NCI-H524 (cell line): Measurements from ENCODE around the gene MYO7B.

Experiments
- DNase-seq, 2 experiments: peaks; one replicate each; lab custom pipeline; 2025; lab: John Stamatoyannopoulos, UW

The MYO7B gene

DNA sequence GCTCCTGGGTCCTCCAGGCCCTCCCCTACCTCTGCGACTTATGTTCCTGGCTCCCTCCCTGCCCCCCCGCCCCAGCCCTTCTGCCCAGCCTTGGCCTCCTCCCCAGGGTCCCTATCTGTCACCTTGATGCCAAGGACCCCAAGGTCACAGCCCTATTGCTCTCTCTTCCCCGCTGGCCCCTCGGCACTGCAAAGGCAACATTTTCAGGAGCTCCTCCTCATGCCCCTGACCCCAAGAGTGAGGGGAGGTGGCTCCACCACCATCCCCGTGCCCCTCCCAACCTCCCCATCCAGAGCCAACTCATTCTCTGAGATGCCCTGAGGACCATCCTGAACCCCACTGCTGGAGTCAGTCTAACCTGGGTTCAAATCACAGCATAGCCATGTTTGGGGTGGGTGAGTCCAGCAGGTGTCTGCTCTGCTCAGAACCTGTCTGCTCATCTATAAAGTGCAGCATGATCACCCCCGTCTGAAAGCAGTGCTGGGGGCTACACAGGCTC lies 128.1 kb downstream of the MYO7B start:
- no peak for DNase-seq

DNA sequence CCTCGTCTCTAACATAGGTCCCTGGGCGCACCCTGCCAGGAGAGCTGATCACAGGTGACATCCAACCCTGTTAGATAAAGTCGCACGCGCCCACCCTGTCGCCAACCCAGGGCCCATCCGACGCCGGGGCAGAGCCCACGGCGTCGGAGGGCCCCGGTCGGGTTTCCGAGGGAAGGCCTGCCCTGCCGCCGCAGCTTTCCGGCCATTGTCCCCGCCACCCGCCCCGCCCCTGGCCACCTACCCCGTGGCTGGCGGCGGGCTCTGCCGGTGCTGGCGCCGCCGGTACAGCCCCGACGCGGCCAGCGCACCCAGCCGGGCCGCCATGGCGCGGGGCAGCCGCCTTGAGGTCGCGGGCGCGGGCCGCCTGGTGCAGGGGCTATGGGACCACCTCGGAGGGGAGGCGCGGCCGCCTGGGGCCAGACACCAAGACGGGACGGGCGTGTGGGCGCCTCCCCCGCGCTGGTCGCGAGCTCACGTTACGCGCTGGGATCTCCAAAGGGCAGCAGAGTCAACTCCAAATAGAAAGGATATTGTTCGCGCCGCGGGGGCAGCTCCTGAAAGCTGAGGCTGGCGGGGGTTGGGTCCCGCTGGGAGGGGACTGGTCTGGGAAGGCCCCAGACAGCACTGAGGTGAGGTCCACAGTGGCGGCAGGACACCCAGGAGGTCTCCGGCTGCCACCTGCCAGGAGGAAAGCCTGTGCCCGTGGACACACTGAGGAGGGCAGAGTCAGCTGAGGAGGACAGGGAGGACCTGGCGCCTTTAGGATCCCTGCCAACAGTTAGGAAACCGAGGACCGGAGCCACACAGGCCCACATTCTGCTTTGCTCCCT lies 128.8 kb downstream of the MYO7B start:
- no peak for DNase-seq

DNA sequence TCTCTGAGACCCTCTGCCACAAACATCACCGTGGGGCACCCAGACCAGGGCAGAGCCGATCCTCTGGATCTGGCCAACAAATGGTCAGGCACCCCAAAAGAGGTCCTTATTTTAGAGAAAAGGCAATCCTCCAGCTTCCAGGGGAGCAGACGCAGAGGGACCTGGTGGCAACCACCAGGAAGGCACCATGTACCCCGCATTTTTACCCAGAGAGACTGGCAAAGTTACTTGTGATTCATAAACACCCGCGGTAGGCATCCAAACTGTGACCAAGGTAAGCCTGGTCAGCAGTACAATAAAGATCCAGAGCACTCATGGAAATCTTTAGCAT lies 129.4 kb downstream of the MYO7B start:
- DNase-seq: no peak

DNA sequence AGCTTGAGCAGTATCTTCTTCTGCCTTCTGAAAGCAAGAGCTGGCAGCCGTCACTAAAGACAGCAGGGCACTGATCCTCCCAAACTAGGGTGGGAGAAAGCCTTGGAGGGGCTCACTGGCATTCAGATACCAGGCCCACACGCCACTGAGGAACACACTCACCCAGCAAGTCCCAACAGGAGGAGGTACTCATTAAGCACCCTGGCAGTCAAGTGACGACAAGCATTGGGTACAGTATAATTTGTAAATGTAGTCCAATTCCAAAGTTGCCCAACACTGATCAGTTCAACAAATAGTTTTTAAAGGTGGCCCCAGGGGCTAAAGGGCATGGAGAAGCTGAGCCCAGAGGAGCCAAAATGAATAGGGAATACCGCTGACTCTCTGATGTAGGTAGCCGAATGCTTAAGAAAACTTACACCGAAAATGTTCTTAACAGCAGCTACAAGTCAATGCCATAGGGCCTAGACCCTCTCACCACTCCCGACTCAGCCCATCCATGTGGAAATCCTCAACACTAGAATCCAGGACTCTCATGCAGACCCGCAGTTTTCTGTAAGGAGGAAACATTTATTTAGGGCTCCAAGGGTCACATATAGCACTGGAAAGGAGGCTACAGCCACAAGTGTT lies 129.9 kb downstream of the MYO7B start:
- DNase-seq: no peak

DNA sequence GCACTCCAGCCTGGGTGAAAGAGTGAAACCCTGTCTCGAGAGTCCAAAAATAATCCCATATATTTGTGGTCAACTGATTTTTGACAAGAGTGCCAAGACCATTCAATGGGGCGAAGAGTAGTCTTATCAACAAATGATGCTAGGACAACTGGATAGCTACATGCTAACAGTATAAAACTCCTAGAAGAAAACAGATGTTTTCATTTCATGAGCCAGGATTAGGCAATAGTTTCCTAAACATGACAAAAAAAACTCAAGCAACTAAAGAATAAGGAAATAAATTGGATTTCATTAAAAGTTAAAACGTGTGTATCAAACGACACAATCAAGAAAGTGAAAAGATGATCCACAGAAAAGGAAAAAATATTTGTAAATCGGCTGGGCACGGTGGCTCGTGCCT lies 133.6 kb downstream of the MYO7B start:
- DNase-seq: no peak

DNA sequence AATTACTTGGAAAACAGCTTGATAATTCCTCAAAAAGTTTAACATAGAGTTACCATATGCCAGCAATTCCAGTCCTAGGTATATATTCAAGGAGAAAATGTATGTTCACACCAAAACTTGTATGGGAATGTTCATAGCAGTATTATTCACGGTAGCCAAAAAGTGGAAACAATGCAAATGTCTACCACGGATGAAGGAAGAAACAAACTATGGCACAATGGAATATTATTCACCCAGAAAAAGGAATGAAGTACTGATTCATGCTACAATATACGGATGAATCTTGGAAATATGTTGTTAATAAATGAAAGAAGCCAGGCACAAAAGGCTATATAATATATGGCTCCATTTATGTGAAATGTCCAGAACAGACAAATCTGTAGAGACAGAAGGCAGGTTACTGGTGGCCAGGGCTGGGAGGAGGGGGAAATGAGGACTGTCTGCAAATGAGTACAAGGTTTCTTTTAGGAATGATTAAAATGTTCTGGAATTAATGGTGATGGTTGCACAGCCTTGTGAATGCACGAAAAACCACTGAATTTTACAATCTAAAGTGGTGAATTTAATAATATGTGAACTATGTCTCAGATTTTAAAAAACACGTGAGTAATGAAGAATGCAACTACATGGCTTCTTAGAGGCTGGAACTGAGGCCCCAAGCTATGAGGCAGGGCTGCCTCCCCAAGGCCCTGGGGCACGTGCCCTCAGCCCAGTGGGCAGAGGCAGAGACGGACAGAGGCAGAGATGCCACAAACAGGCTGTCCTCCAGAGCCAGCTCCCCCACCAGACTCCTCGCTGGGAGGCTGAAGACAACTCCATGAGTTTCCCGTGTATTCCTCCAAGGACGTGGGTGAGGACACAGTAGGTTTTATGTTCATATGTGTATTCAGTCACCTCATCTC lies 134.8 kb downstream of the MYO7B start:
- no peak for DNase-seq

DNA sequence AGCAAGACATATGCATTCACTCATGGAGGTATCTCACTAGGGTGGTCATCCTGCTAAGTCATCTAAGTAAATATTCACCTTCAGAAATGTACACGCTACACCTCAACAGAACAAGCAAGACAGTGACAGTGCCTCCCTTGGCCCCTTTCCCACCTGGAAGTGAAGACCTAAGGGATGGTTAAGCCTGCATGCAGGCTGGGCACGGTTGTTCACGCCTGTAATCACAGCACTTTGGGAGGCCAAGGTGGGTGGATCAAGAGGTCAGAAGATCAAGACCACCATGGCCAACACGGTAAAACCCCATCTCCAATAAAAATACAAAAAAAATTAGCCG lies 135.4 kb downstream of the MYO7B start:
- no peak for DNase-seq

DNA sequence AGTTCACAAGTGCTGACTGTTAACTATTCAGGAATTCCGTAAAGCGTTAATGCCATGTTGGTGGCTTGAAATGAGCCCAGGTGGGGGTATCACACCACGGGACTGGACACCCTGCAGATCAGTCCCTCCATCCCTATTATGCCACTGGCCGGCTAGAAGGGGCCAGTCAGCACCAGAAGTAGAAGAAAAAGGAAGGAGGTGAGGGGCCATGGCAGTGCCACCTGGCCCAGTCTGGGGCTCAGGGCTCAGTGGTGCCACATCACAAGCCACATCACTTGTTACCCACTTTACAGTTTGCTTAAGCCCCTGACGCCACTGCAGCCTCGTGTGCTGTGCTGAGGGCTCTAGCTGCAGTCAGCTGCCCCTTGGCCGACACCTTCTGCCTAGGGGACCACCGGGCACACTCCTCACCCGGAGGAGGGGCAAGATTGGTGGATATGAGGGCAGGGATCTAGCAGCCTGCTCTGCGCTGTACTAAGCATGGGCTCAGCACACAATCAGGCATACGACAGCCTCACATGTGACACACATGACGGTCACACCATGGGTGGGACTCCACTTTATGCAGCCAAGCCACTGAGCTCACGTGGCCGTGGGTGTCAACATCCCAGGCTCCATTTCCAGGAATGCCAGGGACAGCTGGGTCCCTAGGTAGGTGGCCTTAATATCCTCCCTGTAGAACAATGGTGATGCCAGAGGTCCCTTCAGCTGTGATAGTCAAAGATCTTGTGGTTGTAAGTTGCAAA lies 136.2 kb downstream of the MYO7B start:
- no peak for DNase-seq

DNA sequence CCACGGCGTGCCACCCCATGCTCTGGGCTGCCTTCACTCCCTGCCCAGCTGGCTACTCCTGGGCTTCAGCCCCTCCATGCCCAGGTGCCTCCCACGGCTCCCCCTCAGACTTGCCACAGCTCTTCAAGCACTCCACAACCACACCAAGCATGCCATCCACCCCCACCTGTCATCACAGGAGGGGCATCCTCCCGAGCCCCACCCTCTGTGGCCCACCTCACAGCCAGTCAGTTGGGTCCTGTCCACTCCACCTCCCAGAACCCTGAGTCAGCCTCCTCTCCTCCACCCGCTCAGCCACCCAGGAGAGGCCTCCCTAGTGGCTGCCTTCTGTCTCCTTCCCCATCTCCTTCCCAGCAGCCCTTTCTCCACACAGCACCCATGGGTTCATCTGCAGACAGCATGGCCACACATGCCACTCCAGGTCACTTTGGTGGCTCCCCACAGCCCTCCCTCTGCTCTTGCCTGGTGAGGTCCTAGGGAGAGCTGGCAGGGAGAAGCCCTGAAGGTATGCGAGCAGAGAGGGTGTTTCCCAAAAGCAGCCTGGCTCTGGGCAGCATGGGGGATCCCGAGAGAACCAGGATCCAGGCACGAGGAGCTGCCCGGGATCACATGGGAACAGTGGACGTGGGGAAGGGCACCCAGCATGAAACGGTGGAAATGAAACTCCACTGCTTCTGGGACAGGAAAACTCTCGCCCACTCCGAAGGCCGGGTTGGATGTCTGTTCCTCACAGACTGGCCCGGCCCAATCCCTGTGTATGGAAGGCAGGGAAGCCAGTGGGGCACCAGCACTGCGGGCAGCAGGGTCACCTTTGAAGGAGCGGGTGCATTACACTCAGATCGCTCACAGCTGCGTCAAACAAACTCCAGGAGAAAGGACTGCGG lies 137.1 kb downstream of the MYO7B start:
- no peak for DNase-seq

DNA sequence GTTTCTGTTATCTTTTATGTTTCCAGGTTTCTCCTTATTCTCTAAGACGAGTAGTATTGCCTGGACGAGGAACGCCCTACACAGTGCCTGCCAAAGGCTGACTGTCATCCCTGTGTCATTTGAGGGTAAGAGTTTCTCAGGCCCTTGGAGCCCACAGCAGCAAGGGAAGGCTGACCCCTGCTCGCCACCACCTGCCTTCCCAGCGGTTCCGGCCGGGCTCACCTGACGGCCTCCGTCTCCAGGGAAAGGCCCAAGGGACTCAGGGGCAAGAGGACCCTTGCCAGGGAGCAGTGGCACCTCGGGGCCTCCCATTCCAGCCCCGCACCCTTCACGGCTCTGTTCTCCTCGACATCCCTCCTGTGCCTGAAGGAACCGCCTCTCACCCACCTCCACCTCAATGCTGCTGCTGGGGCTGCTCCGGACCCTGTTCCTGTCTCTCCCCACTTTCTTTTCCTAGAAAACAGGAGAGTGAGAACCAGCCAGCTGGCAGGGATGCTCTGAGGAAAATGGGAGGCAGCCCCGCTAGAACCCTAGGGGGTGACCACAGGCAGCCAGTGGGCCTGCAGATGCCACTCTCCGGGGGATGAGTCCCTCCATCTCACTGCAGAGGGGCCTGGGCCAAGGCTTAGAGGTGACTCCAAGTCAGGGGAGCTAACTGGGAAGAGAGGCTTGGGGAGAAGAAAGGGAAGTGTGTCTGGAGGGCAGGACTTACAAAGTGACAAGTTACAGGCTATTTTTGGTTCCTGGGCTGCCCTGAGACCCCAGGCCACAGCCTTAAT lies 138.0 kb downstream of the MYO7B start:
- no peak for DNase-seq

DNA sequence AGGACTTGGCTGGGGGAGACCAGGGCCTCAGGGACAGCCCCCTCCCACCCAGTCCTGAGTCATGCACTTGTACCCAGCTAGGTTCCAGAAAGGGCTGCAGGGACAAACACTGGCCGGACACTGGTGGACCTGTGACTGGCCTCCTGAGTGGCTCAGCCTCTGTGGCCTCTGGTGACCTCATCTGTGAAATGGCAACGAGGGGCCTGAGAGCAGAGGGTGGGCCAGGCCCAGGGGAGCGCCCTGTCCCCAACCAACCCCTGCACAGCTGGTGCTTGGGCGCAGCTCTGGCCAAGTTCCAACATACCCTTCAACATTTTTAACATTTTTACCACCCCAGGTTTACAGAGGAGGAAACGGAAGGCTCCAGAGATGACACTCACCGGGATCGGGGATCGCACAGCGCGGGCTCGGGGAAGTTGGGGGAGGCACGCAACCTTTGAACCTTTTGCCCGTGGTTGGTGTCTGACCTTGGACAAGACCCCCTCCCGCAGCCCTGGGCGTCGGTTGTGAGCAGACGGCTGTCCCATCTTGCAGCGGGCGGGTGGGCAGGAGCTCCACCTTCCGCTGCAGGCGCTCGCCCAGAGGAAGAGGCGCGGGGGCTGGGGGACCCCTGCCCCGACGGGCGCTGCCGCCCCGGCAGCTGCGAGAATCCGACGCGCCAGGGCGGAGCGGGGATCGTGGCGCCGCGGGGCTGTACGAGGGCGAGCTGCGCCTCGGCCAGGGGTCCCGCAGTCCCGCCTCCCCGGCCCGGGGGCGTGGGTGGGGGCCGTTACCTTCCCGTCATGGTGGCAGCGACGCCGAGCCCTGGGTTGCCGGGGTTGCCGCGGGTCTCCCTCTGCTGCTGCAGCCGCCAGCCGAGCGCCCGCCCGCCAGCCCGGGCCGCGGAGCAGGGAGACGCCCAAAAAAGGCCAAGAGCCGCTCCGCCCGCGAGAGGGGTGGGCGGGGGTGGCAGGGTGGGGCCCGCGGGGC lies 139.0 kb downstream of the MYO7B start:
- peak in 1 of 2 experiments; percentile 21 for DNase-seq

DNA sequence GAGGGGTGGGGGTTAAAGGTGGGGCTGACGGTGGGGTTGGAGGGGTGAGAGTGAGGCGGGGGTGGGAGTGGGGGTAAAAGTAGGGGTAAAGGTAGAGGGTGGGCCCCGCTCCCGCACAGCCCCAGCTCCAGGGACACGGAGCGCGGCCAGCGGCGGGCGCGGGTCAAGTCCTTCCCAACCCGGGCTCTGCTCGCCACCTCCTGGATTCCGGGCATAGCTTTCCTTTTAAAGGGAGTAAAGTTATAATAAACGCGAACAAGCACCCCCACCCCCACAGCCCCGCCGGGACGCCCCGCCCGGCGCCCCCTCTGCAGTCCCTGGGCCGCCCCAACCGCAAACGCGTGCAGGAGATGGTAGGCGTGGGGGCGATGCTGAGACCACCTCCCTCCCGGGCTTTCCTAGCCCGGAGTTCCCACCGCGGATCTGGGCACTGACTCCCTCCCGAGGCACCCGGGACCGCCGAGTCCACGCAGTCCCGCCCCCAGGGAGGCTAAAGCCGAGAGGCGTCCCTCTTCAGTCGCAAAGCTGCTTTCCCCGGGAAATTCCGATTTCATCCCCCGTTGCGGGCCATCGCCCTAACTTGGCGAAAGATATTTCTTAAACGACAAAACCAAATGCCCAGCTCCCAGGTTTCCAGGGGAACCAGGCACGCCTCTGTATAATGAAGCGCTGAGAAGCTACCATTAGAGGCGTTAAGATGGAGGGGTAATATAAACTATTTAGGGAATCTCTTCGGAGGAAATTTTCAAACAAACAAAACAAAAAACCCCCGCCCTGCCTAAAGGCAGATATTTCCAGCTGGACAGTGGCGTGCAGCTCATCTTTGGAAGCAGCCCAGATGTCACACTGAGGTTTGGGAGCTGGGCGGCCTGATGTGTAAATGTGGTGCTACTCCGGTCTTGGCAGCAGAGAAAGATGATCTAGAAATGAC lies 140.1 kb downstream of the MYO7B start, which contains the start of gene LIMS2:
Gene LIMS2, minus strand, starts transcription at position 200 of the 931 bp plus-strand sequence. CDS start 506 bp downstream, outside the sequence.
- peak in 1 of 2 experiments; percentile 23 for DNase-seq

DNA sequence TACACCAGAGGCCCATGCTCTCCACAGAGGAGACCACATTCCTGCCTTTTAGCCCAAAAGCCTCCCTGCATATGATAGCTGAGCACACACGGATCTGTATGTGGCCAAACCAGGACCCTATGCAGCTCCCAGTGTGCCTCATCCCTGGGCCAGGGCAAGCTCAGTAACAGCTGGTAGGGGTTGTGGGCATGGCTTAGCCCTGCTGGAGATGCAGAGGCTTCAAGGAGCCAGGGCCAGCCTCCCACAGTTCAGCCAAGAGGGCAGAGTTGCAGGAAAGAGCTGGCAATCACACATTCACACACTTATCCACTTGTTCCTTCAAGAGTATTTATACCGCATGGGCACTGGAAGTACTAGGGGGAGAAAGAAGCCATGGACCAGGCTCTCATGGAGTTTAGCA lies 141.4 kb downstream of the MYO7B start:
- DNase-seq: peak in 1 of 2 experiments; percentile 13

DNA sequence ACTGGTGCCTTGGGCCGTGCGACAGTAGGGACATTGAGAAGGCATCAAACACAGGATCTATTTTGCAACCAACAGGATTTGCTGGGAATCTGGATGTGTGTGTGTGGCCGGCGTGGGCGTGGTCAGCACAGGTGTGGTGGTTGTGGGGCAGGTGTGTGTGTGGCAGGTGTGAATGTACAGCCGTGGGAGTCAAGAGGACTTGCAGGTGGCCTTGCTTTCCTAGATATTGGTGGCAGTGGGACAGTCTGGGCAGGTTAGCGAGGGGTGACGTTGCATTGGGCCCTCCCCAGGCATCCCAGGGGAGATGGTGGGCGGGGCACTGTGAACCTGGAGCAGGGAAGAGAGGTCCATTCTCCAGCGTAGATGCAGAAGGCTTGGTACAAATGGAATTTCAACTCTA lies 143.0 kb downstream of the MYO7B start:
- no peak for DNase-seq

DNA sequence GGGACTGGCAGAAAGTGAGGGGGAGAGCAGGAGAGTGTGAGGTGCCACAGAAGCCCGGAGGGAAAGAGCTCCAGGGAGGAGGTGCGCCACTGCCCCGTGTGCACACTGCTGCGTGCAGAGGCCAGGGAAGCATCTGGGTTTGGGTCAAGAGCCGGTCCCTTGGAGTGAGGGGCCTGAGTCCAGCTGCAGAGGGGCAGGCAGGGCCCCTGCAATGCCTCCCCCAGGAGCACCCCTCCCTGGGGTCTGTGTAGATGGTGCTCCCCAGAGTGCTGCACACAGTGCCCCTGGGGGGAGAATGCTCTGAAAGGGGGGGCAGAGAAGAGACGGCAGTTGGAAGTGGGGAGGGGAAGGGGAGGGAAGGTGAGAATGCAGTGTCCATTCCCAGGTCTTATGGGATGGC lies 143.5 kb downstream of the MYO7B start:
- DNase-seq: no peak

DNA sequence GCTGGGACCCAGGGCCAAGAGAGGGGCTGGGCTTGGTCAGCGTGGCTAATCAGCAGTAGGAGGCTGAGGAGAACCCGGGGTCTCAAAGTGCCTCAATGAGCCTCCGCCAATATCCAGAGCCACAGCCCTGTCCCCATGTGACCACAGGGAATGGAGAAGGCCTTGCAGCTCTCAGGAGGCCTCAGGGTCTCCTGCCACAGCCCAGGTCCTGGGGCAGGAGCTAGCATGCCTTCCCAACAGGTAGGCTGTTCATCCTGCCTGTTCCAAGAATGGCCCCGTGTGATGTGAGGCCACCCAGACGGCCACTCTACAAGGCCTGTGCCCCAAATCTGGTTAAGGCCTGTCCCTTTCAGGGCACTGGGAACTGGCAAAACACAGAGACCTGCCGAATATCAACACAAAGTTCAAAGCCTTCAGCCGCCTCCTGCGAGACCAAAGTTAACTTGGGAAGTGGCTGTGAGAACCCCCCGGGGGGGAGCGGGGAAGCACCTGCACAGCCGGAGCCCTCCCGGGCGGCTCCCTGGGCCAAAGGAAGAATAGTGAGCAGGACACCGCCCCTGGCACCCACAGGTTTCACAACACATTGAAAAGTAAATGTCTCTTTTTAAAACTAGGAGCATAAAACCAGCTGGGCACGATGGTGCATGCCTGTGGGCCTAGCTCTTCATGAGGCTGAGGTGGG lies 144.3 kb downstream of the MYO7B start:
- DNase-seq: no peak

DNA sequence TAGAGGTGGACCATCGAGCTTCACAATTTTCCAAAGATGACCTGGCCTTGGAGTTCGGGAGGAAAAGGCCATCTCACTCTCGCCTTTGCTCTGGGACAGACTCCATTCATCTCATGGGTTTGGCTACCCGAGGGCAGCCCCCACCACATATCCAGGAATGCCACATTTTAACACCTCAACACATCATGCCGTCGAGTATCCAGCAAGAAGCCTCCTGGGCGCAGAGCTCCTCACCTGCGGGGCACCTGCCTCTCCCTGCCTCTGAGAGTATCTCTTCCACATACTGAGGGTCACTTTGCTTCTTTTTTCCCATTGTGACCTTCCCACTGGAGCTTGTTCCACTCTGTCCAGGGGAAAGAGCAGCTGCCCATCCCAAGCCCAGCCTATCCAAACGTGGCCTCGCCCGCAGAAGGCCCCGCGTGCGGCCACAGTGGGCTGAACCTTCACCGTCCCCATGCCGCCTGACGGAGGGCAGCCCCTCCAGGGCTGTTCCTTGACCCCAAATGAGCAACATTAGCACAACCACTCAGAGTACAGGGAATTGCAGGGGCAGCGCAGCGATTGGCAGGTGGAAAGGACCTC lies 145.3 kb downstream of the MYO7B start:
- no peak for DNase-seq
